Uterus (tissue), 2 donors: ENCODE data around the gene TMEM181.

Experiments
- CTCF ChIP-seq, 4 experiments: fragments of 200-600 bp in 2 of 4; fragments of 450-650 bp in 2 of 4; sonication (generic) in 2 of 4; IDR thresholded peaks; one replicate each; pipeline ENCODE4 v1.5.1; 2016 to 2019; ENCODE audit warnings: antibody characterized with exemption in 4 of 4, mild to moderate bottlenecking in 2 of 4, moderate library complexity in 1 of 4
- POLR2A ChIP-seq, 2 donors: fragments of 450-650 bp; IDR thresholded peaks; one replicate each; pipeline ENCODE4 v1.6.1; 2016; ENCODE audit warnings: antibody characterized with exemption in 2 of 2, mild to moderate bottlenecking in 1 of 2, moderate library complexity in 1 of 2

- TF ChIP-seq POLR2A (IDR thresholded peaks at IDR 0.05): no peak
- TF ChIP-seq CTCF (IDR thresholded peaks at IDR 0.05): no peak
These were observed 40.6 kb upstream of the TMEM181 start for GRCh38 chr6:158519300-158519699.
